Measurements from ENCODE around the gene SHROOM4. TPM values are rescaled to one million over a fixed set of nuclear protein-coding genes. Genes with fewer than 3 reads are reported as not detected.

The SHROOM4 gene
- total RNA-seq, 4 donors from 2014 or later = 2.7 to 8.8 (median 4.3) TPM

GRCh38 chrX:50771382-50771781 is 42.6 kb downstream of the SHROOM4 start:
- no peak for TF ChIP-seq POLR2A (IDR thresholded peaks at IDR 0.05)
- TF ChIP-seq, protein P1, sequence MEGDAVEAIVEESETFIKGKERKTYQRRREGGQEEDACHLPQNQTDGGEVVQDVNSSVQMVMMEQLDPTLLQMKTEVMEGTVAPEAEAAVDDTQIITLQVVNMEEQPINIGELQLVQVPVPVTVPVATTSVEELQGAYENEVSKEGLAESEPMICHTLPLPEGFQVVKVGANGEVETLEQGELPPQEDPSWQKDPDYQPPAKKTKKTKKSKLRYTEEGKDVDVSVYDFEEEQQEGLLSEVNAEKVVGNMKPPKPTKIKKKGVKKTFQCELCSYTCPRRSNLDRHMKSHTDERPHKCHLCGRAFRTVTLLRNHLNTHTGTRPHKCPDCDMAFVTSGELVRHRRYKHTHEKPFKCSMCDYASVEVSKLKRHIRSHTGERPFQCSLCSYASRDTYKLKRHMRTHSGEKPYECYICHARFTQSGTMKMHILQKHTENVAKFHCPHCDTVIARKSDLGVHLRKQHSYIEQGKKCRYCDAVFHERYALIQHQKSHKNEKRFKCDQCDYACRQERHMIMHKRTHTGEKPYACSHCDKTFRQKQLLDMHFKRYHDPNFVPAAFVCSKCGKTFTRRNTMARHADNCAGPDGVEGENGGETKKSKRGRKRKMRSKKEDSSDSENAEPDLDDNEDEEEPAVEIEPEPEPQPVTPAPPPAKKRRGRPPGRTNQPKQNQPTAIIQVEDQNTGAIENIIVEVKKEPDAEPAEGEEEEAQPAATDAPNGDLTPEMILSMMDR (IDR thresholded peaks at IDR 0.05) = no peak
- intact Hi-C loops (cut with DNase I) = no loop called here

DNA sequence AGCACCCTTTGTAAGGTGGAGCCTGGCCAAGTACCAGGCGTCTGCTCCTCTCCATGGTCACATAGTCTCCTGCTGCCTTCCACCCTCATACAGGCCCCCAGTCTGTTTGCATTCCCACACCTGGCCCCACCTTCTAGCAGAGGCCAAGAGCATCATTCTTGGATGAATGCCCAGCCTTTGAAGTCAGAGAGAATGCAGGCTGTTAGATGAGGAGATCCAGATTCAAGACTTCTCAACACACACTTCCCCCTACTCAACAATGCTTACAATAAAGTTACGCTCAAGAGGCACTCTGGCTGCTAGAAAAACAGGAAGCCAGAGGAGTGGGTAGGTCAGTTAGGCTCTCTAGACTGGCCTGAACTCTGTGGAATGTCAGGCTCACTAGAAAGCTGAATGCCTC is 43.3 kb downstream of the SHROOM4 start:
- H3K27me3 ChIP-seq = no peaks in the 10 kb centered on the region
- WGBS, 2 donors = 40 to 56% methylated on average over 2 of the region's 2 CpGs
- no peaks in the 10 kb centered on the region for H3K9me3 ChIP-seq
- peaks cover 0 to 18% (median 0%) of the 10 kb centered on the region in 3 donors for H3K4me1 ChIP-seq
- H3K4me3 ChIP-seq = no peak overlapping the region
- H3K27ac ChIP-seq = no peak overlapping the region
- no peaks in the 10 kb centered on the region for H3K36me3 ChIP-seq
- TF ChIP-seq POLR2A (IDR thresholded peaks at IDR 0.05) = no peak
- TF ChIP-seq, protein P1 (IDR thresholded peaks at IDR 0.05) = no peak
- DNase-seq = no peak
- intact Hi-C loops (cut with DNase I) = no loop called here

More at GRCh38 chrX:50771382-50771781, 42.6 kb downstream of the SHROOM4 start:
- Histone ChIP-seq H3K4me3 (no peak overlapping the region), H3K27ac (no peak overlapping the region), H3K36me3 (no peaks in the 10 kb centered on the region), H3K4me1 (peaks cover 0 to 19% (median 0%) of the 10 kb centered on the region in 3 donors), H3K27me3 (no peaks in the 10 kb centered on the region), H3K9me3 (no peaks in the 10 kb centered on the region)
- WGBS, 2 donors = 67 to 69% methylated on average over 2 of the region's 2 CpGs
- DNase-seq = no peak

DNA sequence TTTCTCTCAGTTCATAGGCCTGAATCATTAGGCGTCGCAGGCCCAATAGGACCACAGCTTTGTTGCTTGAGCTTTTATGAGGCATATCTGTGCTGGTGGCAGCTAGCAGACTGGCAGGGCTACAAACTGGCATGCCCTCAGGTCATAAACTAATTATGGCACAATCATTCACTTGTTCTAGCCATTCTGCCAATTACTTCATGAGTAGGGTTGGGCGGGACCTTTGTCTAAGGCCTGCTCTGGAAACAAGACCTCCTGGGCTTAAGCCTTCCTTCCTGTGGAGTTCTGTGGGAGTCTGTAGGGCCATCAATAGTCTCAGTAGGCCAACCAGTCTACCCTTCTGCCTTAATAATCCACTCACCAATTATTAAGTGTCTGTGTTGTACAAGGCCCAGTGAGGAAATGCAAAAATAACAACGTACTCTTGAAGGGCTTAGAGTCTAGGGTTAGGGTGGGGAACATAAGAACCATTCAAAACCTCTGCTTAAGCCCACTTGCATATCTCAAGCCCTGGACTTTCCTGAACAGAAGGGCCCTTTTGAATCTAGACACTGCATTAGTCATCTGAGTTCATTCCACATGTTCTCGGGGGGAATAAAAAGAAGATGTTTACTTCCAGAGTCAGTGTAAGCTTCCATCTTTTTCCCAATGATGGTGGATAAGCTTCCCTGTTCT is 44.5 kb downstream of the SHROOM4 start:
- TF ChIP-seq, protein P1 (IDR thresholded peaks at IDR 0.05) = no peak
- TF ChIP-seq POLR2A (IDR thresholded peaks at IDR 0.05) = no peak
- peaks cover 0 to 14% (median 0%) of the 10 kb centered on the region in 3 donors for H3K4me1 ChIP-seq
- no peaks in the 10 kb centered on the region for H3K9me3 ChIP-seq
- no peaks in the 10 kb centered on the region for H3K36me3 ChIP-seq
- 61 to 70% methylated on average over 4 to 5 of the region's 5 CpGs for WGBS, 2 donors
- H3K27ac ChIP-seq = no peak overlapping the region
- DNase-seq = no peak
- intact Hi-C loops (cut with DNase I) = no loop called here
- no peak overlapping the region for H3K4me3 ChIP-seq
- no peaks in the 10 kb centered on the region for H3K27me3 ChIP-seq

GRCh38 chrX:50768801-50769200 is 45.2 kb downstream of the SHROOM4 start:
- Histone ChIP-seq H3K27me3 (no peaks in the 10 kb centered on the region), H3K9me3 (no peaks in the 10 kb centered on the region), H3K27ac (no peak overlapping the region), H3K4me3 (no peak overlapping the region), H3K4me1 (peaks cover 0 to 14% (median 0%) of the 10 kb centered on the region in 3 donors), H3K36me3 (no peaks in the 10 kb centered on the region)
- no peak for DNase-seq
- intact Hi-C loops (cut with DNase I) = no loop called here
- TF ChIP-seq, protein P1 (IDR thresholded peaks at IDR 0.05) = no peak
- no peak for TF ChIP-seq POLR2A (IDR thresholded peaks at IDR 0.05)
- WGBS, 2 donors = 38 to 42% methylated on average over 1 of the region's 1 CpG

- intact Hi-C loops (cut with DNase I) = no loop called here
- TF ChIP-seq, protein P1 (IDR thresholded peaks at IDR 0.05) = no peak
- TF ChIP-seq POLR2A (IDR thresholded peaks at IDR 0.05) = no peak
- H3K9me3 ChIP-seq = no peaks in the 10 kb centered on the region
- H3K27ac ChIP-seq = no peak overlapping the region
- DNase-seq = no peak
- peaks cover 0 to 14% (median 0%) of the 10 kb centered on the region in 3 donors for H3K4me1 ChIP-seq
- no peaks in the 10 kb centered on the region for H3K36me3 ChIP-seq
- H3K4me3 ChIP-seq = no peak overlapping the region
- 73 to 100% methylated on average over 2 to 3 of the region's 3 CpGs for WGBS, 2 donors
- no peaks in the 10 kb centered on the region for H3K27me3 ChIP-seq
Observed at GRCh38 chrX:50765986-50766385, 48.0 kb downstream of the SHROOM4 start.

All from esophagus squamous epithelium (tissue), 5 donors.